ENCODE results near the gene RAPGEF3.

The RAPGEF3 gene

DNA sequence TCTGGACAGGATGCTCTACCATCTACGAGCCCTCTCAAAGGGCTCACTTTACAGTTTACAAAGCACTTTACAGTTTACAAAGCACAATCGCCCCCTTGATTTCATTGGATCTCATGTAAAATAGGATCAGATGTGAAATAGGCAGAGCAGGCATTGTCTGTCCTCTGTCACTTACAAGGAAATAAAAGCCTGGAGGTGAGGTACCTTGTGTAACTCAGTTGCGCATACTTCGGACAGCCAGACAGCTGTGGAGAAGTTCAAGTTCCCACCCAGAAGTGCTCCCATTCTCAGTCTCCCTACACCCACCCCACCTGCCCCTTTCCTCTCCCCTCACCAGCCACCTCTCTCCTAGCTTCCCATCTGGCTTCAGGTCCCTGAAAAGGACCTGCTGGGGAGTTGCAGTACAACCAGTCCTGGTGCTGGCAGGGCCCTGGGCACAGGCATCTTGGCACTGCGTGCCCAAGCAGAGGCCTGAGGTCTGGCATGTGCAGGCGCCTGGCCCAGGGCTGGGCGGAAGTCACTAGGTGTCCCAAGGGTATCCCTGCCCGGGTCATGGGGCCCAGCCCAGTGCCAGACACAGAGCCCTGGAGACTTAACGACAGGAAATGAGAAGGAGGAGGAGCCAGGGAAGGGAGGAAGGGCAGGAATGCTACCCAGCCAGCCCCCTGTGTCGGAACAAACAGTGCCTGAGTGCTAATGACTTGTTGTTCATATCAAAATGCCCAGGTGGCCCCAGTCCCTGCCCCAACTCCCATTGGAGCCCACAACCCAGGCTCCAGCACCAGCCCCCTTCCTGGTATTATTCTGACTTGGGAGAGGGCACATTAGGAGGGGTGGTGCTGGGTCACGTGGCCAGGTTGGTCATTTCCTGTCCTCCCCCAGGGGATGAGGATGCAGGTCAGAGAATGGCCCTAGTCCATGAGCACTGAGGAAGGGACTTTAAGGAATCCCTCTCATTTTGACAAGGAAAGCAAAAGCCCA, 5.4 kb downstream of the RAPGEF3 start:
- Histone ChIP-seq H3K27me3 (no peaks in the 10 kb centered on the region), H3K36me3 (no peaks in the 10 kb centered on the region), H3K4me3 (ENCODE audit: low read depth, low read length) (no peak overlapping the region), H3K4me1 (peaks cover 48% of the 10 kb centered on the region), H3K9me3 (no peaks in the 10 kb centered on the region)
- TF ChIP-seq, protein P1, sequence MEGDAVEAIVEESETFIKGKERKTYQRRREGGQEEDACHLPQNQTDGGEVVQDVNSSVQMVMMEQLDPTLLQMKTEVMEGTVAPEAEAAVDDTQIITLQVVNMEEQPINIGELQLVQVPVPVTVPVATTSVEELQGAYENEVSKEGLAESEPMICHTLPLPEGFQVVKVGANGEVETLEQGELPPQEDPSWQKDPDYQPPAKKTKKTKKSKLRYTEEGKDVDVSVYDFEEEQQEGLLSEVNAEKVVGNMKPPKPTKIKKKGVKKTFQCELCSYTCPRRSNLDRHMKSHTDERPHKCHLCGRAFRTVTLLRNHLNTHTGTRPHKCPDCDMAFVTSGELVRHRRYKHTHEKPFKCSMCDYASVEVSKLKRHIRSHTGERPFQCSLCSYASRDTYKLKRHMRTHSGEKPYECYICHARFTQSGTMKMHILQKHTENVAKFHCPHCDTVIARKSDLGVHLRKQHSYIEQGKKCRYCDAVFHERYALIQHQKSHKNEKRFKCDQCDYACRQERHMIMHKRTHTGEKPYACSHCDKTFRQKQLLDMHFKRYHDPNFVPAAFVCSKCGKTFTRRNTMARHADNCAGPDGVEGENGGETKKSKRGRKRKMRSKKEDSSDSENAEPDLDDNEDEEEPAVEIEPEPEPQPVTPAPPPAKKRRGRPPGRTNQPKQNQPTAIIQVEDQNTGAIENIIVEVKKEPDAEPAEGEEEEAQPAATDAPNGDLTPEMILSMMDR (IDR thresholded peaks at IDR 0.05; ENCODE audit: low read depth, low read length) = no peak
- DNase-seq = peak; percentile 85

- DNase-seq = no peak
- Histone ChIP-seq H3K4me1 (peaks cover 42% of the 10 kb centered on the region), H3K36me3 (no peaks in the 10 kb centered on the region), H3K9me3 (no peaks in the 10 kb centered on the region), H3K27me3 (no peaks in the 10 kb centered on the region), H3K4me3 (ENCODE audit: low read depth, low read length) (no peak overlapping the region)
- TF ChIP-seq, protein P1 (IDR thresholded peaks at IDR 0.05; ENCODE audit: low read depth, low read length) = no peak
Measured at GRCh38 chr12:47752552-47752951, 6.1 kb downstream of the RAPGEF3 start.

DNA sequence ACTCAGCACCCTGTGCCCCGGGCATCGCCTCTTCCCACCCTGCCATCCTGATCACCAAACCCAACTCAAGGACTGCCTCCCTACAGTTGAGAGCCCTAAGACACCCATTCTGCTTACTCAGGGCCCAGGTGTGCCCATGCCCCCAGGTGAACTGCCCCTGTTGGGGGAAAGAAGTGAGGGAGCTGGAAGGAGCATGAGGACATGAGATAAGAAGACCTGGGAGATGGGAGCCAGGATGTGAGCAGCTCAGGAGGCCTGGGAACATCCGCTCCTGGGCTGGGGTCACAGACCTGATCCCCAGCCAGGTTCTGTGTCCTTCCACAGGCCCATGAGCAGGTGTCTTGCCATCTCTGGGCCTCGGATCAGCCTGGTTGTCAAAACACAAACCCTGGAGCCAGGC, 6.6 kb downstream of the RAPGEF3 start:
- peaks cover 42% of the 10 kb centered on the region for H3K4me1 ChIP-seq

GRCh38 chr12:47751561-47751960, 7.1 kb downstream of the RAPGEF3 start:
- TF ChIP-seq, protein P1 (IDR thresholded peaks at IDR 0.05; ENCODE audit: low read depth, low read length) = no peak
- no peaks in the 10 kb centered on the region for H3K27me3 ChIP-seq
- H3K4me1 ChIP-seq = peaks cover 42% of the 10 kb centered on the region
- no peak overlapping the region for H3K4me3 ChIP-seq (ENCODE audit: low read depth, low read length)
- no peak for DNase-seq
- H3K36me3 ChIP-seq = no peaks in the 10 kb centered on the region
- no peaks in the 10 kb centered on the region for H3K9me3 ChIP-seq

More for the DNA sequence above, 6.6 kb downstream of the RAPGEF3 start:
- DNase-seq = no peak
- no peaks in the 10 kb centered on the region for H3K27me3 ChIP-seq
- TF ChIP-seq, protein P1 (IDR thresholded peaks at IDR 0.05; ENCODE audit: low read depth, low read length) = no peak
- no peak overlapping the region for H3K4me3 ChIP-seq (ENCODE audit: low read depth, low read length)
- H3K9me3 ChIP-seq = no peaks in the 10 kb centered on the region
- no peaks in the 10 kb centered on the region for H3K36me3 ChIP-seq

DNA sequence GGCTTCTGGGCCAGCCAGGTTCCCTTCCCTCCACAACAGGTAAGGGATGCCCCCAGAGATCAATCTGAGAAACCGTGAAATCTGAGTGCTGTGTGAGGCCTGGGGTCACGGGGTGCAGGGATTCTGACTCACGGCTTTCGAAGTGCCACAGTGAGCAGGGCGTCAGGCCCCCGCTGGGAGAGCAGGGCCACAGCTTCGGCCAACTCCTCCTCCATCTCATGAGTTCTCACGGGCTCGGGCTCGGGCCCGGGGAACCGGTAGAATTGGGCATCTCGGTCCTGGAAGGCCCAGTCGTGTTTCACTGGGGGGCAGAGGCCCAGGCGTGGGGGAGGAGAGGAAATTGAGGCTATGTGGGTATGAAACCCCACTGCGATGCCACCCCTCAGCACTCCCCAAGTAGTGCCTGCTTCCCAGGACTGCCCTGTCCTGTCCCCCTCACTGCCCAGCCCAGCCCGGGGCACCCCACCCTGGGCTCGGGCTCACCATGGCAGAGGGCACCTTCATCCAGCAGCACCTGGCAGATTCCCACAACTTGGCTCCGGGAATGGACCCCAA, 7.7 kb downstream of the RAPGEF3 start:
- peaks cover 37% of the 10 kb centered on the region for H3K4me1 ChIP-seq
- H3K4me3 ChIP-seq (ENCODE audit: low read depth, low read length) = no peak overlapping the region
- no peaks in the 10 kb centered on the region for H3K36me3 ChIP-seq
- no peaks in the 10 kb centered on the region for H3K9me3 ChIP-seq
- TF ChIP-seq, protein P1 (IDR thresholded peaks at IDR 0.05; ENCODE audit: low read depth, low read length) = no peak
- DNase-seq = no peak
- H3K27me3 ChIP-seq = no peaks in the 10 kb centered on the region
